SKM-1 (cell line): ENCODE results near the gene CAMK2B.

Source experiments
- DNase-seq: peaks from one replicate; lab custom pipeline; 2025; ENCODE audit not compliant: unreplicated experiment; lab: John Stamatoyannopoulos, UW

Gene CAMK2B

DNA sequence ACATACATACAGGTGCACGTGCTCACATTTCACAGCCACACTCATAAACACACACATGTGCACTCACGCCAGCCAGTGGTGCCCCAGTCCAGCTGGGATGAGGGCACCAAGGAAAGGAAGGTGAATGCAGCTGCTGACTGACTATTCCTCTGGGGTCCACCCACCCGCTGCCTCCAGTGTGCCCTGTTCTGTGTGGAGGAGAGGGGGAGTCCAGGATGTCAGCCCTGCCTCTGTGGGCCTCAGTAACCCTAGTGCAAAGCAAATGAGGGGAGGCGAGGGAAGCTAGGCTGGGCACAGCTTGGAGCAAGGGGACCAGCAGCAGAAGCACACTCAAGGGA lies 67.0 kb downstream of the CAMK2B start:
- DNase-seq: no peak

DNA sequence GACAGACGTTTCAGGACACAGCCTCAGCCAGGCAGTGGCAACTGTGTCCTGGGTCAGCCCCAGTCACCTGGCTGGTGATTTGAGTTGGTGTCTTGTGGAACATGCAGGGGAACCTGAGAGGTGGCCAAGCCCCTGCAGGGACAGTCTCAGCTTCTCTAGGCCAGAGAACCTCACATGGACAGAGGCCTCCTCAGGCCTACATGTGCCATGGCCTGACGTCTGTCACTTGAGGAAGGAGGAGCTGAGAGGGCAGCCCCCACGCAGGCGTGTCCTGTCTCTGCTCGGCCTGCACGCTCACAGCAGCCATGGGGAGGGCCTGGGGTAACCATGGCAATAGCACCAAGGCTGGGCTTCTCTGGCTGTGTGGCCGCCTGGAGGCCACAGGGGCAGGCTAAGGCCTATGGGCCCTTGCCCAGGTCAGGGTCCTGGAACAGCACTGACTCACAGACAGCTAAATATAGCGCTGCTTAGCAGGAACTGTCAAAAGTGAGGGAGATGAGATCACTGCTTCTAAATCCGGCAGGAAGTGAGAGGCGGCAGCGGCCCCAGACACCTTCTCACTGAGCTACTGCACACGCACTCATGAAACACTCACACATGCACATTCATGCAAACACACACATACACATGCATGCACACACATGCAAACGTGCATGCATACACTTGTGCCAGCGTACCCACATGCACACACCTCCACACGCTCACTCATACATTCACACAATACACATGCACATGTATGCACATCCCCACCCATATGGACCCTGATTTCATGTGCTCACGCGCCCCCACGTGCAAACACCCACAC lies 67.6 kb downstream of the CAMK2B start:
- DNase-seq: peak; percentile 87

DNA sequence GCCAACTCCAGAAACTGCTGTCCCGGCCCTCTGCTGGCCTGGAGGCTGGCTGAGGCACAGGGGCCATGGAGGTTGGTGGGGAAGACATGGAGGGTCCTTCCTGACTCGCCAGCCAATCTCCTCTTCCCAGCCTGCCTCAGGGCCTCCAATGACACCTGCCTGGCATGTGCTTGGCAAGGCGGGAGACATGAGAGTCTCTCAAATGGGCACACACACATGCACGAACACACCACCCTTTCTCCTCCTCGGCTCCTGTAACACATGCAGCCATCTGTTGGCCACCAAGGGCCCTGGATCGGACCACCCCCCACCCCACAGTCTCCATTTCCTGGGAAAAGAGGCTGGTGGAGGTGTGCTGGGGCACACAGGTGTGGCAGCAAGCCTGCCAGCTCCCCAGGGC lies 68.2 kb downstream of the CAMK2B start:
- DNase-seq: no peak

DNA sequence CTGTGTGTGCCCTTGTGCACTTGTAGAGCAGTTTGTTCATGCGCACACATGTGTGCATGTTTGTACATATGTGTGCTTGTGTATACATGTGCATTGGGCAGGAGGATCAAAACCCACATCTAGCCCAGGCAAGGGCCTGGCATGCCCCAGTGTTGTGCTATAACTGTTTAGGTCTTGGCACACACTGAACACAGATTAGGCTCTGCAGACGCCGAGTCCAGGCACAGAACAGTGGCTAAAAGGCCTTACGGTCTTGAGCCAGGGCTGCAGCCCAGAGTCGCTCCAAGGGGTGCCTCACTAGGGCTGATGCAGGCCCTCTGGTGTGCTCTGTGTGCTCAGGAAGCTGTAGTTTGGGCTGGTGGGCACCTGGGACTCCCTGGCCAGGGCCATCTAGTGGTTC lies 68.9 kb downstream of the CAMK2B start:
- no peak for DNase-seq

DNA sequence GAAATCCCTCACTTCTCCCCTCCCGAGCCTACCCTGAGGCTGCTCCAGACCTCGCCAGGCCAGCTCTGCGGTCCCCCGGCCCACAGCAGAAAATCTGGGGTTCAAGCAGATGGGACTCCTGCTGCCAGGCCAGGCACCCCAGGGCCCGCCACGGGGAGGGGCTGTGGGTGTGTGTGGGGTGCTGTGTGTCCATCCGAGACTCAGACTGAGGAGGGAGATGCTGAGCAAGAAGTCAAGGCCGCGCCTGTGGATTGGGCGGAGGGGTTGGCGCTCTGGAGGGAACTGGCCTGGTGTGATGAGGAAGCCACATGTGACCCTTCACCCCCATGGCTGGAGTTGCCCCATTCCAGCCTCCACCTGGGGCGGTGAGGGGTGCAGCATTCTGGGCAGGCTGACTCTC lies 73.5 kb downstream of the CAMK2B start:
- no peak for DNase-seq

DNA sequence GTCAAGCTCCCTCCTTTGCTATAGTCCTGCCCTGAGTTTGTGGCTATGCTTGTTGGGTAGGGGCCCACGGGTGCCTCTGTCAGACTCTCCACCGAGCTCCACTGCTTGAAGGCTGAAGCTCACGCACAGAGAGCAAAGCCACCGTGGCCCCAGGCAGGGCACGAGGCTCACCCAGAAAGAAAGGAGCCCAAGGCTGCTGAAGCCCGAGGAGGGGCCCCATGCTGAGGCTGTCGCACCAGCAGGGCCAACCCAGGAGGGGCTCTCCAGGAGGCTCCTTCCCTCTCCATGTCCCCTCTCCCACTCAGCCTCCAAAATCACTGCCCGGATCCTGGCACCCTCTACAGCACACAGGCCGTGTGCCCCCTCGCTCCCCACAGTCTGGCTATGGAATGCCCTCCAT lies 74.1 kb downstream of the CAMK2B start:
- no peak for DNase-seq

DNA sequence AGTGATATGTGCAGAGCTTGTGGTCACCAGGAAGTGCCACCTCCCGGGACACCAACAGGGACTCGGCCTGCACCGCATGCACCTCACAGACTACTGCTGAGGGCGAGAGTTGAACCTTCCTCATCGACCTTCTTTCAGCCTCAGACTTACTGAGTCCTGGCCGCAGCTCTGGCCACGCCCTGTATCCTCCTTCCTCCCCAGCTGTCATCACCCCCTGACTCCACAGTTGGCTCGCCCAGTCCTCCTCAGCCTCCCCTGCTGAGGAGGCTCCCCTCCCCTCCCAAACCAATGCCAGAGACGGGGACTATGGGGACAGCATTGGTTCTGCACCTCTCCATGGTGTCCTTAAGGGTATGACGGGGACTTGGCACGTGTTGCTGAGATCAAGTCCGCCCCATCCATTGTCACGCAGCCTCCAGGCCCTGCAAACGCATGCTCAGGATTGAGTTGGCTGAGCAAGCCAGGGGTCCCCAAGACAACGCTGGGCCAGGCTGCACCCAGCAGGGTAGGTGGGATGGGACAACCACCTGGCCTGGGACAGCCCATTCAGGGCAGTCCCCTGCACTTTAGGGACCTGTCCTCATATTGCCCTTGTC lies 75.7 kb downstream of the CAMK2B start:
- no peak for DNase-seq

DNA sequence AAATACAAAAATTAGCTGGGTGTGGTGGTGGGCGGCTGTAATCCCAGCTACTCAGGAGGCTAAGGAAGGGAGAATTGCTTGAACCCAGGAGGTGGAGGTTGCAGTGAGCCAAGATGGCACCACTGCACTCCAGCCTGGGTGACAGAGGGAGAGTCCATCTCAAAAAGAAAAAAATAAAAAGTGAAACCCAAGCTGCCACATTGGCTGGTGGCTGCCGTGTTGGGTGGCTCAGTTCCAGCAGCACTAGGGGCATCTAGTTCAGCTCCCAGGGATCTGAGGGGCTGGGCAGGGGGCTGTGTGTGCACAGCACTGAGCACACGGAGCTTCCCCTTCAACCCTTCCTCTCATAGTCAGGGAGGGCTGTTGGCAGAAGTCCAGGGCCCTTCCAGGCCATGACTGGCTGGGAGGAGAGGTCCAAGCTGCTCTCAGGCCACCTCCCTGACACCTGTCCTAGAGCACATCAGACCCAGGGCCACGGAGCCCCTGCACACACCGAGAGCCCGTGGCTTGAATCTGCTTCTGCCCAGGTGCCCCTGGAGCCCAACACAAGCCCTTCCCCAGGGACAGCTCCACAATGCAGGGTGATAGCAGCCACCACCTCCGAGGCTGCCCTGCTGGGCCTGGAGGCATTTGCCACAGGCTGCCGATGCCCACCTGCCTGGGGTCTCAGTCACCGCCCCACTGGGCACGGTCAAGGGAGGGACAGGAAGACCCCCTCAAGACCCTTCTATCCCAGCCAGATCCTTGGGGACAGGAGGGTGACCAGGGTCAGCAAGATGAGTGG lies 77.3 kb downstream of the CAMK2B start:
- no peak for DNase-seq

DNA sequence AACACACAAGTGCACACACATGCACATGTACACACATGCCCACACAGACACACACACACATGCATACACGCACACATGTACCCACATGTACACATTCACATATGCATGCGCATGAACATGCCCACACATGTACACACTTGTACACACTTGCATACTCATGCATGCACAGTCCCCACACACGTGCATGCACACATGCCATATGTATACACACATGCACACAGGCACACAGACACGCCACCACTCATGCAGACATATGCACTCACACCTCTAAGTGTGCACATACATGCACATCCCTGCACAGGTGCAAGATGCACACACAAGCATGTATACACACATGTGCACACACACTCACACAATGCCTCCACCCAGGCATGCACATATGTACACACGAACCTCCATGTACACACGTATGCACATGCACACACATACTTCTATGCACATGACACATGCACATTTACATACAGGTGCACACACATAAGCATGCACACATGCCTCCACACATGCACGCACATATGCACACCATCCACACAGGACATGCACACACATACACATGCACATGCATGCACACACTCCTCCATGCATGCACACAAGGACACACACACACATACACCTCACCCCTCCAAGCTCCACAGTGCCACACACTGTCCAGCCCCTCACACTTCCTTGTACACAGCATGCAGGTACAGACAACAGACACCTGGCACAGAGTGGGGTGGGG lies 78.8 kb downstream of the CAMK2B start:
- no peak for DNase-seq

DNA sequence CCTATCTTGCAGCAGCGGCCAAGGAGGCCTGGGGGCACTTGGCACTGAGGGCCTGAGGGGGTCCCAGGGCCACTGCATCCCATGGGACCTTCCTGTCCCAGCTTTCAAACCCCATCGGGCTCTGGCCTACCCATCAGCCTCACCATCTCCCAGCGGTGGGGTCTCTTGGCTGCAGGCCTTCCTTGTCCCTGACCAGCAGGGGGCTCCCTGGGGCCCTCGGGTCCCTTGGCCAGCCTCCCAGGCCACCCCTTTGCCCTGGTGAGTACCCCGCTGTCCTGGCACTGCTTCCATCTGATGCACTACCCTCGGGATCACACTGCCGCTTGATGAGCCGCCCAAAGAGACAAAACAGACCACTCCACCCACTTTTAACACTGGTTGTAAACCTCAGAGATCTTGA lies 81.1 kb downstream of the CAMK2B start:
- DNase-seq: peak; percentile 13

DNA sequence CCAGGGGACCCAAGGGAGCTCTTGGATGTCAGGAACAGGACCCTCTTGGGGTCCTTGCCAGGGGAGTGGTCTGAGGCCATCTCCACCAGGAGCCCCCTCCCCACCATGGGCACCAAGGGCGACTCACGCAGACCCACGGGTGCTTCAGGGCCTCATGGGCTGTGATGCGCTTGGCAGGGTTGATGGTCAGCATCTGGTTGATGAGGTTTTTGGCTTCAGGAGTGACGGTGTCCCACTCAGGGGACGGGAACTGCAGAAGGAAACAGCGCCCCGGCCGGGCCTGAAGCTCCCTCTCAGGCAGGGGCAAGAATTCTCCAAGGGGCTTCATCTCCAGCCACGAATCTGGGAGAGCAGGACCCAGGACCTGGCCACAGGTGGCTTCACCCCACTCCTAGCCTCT lies 83.3 kb downstream of the CAMK2B start:
- no peak for DNase-seq

DNA sequence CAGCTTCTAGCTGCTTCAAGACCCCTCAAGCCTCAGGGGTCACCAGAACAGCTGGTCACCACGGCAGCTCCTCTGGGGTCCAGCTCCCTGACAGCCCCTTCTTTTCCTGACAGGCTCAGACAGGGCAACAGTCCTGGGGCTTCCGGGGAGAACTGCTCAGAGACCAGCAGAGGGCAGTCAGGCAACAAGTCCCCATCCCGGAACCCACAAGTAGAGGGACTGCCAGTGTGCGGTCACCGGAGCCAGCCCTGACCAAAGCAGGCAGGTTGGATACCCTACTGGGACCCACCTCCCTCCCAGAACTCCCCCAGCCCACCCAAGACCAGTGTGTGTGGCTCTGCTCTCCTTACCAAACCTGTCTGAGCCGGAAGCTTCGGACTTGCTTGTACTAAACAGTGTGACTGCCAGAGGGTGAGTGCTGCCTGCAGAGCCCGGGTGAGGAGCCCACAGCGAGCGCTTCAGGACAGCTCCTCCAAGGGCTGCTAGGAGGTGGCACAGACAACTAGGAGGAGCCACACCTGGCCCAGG lies 84.3 kb downstream of the CAMK2B start:
- peak; percentile 80 for DNase-seq

DNA sequence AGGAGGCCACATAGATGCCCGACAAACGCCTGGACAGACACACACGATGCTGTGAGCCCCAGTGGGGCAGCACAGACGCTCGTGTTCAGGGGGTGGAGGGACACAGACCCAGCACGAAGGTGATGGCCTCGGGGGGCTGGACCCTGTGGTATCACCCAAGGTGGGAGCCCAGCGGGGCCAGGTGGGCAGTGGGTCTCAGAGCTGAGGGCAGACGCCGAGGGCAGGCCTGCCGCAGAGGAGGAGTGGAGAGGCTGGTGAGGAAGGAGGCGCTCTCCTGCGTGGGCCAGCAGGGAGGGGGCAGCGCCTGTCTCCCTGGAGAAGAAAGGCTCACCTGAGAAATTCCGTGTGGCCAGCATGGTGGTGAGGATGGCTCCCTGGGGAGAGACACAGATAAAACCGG lies 85.0 kb downstream of the CAMK2B start:
- DNase-seq: no peak

DNA sequence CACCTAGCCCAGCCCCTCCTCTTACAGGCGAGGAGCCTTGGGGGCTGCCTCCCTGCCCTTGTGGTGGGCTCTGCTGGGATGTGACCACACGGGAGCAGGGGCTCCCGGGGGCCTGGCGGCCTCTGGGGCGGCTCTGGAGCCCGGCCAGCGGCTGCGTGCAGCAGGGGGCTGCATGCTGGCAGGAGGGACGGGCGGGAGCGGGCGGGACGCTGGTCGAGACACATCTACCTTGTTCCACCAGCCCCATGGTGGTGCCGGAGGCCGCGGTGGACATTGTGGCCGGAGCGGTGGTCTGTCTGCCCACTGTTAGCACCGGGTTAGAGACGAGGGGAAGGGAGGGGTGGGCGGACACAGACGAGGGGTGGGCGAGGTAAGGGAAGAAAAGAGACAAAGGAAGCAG lies 86.0 kb downstream of the CAMK2B start:
- DNase-seq: no peak

DNA sequence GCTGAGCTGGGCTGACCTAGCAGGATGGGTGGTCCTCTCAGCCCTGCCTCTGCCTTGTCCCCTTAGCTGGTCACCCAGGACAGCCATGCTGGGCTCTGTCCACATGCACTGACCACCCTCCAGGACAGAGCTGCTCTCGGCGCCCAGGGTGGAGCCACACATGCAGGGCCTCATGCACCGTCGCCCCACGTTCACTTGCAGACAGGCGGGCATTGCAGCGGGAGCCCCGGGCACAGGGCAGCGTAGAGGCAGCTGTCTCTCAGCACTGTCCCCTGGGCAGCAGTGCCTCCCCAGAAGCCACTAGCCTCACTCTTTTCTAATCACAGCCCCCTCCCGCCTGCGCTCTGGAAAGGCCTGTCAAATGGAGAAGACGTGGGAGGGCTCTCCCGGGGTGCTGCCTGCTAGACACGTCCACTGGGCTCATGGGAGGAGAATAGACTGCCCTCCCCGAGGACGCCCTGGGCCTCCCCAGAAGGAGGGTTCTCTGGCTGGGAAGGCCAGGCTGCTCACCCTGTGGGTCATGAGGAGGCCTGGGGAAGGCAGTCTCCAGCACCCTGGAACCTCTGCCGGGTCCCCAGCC lies 87.2 kb downstream of the CAMK2B start:
- no peak for DNase-seq

DNA sequence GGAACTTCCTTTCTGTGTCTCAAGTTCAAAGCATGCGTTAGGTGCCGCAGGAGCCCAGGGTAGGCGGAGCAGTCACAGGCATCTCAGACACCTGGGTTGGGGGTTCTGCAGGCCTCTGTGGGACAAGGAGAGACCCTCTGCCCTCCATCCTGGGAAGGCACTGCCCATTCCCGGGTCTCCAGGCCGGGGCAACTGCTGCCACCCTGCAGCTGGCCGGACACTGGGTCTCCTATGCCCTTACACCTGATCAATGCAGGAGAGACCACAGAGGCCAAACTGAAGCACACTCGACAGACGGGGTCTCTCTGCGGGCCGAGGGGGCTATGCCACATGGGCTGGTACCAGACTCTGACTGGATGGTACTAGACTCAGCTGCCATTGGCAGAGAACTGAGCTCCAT lies 87.7 kb downstream of the CAMK2B start:
- DNase-seq: no peak

DNA sequence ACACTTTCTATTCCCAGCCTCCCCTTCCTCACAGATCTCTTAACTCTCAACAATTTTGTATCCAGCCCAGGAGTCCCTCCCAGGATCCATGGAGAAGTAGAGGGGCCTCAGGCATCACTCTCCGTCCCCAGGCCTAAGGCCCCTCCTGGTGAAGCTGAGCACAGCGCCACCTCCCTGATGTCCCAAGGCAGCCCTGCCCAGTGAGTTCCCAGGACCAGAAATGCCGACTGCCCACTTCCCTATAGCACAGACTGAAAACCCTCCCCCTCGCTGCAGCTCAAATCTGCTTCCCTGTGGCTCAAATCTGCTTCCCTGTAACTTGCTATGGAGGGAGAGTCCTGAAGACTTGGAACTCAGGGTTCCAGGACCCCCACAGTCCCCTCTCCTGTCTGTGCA lies 89.1 kb downstream of the CAMK2B start:
- DNase-seq: peak; percentile 47

DNA sequence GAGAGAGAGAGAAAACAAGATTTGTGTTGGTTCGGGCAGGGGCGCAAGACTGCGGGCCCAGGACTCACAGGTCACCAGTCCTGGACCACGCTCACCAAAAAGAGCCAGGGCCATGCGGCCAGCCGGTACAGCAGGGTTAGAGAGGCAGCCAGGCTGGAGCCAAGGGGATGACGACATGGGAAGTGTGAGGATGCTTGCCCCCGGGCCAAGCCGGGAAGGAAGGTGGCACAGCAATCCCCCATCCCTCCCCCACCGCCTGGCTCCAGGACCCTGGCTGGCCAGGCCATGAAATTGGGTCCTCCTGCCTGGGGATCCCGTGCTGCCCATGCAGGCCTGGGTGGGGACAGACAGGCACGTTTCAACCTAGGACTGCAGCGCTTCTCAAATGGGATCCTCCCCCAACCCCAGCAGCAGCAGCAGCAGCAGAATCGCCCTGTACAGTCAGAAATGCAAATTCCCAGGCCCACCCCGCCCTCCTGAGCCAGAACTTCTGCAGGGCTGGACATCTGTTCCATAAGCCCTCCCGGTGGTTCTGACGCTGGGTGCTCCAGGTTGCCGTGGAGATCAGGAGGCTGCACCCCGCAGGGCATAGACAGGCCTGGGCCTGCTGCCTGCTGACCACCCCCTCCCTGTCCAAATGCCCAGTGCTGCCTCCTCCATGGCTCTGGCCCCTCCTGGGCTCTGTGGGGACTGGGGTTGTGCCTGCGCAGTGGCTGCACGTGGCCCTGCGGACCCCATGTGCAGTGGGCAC lies 89.6 kb downstream of the CAMK2B start:
- no peak for DNase-seq

DNA sequence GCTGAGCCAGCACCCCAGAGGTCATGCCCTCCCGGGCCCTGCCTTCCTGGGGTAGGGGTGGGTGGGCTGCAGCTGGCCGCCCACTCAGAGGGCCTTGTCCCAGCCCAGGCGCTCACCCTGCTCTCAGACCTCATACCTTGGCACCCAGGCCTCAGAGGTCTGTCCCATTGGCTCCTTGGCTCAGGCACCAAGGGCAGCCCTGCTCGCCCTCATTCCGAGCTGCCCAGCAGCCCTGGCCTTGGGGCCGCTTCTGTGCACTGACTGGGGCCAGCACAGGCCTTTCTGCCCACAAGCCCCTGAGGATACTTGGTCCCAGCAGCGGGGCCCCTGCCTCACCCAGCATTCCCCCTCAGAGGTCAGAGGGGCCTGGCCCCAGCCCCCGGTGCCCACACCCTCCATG lies 90.3 kb downstream of the CAMK2B start:
- DNase-seq: no peak
